Amniotic epithelial cell (primary cell): Measurements from ENCODE around the gene FGF9.

ENCODE experiments used
- DNase-seq: peaks from one replicate; pipeline ENCODE4 v3.0.0-alpha.2; 2010; ENCODE audit warnings: low read depth

FGF9 gene

DNA sequence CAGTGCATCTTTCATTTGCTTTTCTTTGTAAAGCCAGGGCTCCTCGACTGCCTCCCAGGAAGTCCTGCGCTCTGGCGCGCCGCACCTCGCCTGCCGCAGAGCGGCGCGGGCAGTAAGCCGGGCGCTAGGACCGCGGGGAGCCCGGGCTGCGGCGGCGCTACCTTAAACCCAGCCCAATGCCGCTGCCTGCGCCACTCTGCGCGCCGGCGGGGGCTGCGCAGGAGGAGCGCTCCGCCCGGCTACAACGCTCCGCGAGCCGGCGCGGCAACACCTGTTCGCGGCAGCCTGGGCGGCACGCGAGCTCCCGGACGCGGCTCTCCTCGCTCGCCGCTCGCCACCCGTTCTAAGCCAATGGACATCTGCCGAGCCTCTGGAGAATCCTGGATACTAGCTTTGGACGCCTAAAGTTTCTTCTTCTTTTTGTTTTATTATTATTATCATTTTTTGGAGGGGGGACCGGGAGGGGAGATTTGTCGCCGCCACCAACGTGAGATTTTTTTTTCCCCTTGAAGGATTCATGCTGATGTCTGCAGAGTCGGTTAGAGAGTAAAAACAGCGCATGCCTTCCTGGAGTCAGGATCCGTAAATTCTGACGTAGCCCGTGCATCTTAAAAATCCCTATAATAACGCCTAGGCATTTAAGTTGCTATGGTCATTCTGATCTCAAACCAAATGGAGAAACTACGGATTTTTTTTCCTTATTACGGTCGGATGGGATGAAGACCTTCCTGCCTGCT is at the start of gene FGF9:
Gene FGF9 (plus strand): TSS at position 191 of the 737 bp plus-strand sequence. CDS start 840 bp downstream, outside the sequence.
- DNase-seq: peak; percentile 75

DNA sequence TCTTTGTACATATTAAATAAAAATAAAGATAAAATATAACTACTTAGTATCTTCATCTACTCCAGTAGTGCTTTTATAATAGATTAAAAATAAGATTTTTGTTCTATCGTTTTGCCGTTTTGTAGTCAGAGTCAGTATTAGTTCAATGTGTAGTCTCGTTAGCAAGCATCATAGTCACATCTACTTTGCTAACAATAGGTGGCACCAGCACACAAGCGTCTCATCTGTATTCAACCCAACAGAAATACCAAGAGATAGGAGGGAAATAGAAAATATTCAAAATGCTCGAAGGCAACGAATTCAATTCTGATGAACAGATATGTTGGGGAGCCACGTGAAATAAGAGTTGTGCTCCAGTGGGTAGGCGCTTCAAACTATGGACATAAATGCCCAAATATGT is 45.5 kb upstream of the FGF9 start:
- DNase-seq: peak; percentile 50

DNA sequence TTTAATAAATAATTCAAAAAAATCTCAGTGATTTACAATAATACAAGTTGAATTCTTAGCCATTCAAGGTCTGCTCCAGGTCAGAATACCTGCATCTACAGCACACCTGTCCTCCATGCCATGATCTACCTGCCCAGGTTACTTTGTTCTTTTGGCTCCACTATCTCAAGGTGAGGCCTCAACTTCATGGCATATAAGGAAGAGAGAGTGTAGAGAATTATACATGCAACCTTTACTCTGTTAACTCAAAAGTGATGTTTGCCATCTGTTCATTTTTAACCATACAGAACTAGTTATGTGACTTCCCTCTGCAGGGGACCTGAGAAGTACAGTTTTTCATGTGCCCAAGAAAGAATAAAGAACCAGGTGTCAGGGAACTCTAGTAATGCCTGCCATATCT is 38.7 kb upstream of the FGF9 start:
- no peak for DNase-seq

DNA sequence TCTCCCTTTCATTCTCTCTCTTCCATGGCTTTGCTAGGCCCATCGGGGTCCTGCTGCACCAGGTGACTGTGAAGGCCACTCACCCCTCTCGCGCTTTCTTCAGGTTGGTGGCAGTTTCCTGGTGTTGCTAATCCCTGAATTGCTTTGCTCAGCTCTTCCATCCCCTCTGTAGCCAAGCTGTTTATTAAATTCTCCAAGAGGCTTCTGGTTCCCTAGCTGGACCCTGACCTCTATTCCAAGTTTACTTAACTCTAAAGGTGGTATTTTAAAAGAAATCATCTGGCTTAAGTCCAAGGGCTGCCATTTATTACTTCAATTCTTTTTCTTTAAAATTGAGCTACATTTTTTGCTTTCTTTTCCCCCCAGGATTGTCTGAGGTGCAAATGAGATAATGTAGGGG is 34.2 kb upstream of the FGF9 start:
- no peak for DNase-seq

DNA sequence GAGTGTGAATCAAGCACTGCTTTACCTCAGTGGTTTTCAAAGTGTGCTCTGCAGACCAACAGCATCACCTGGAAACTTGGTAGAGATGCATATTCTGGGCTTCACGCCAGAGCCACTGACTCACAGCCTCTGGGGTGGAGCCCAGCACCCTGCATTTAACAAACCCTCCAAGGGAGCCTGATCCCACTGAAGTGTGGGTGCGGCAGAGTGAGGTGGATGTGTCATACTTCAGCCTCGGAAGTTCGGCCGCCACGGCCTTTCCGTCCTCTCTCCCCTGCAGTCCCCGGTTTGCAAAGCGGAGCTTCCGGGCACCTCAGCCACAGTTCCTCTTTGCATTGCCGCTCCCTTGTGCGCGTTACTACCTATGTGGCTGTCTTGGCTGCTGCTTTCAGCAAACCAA is 33.6 kb upstream of the FGF9 start:
- peak; percentile 78 for DNase-seq

DNA sequence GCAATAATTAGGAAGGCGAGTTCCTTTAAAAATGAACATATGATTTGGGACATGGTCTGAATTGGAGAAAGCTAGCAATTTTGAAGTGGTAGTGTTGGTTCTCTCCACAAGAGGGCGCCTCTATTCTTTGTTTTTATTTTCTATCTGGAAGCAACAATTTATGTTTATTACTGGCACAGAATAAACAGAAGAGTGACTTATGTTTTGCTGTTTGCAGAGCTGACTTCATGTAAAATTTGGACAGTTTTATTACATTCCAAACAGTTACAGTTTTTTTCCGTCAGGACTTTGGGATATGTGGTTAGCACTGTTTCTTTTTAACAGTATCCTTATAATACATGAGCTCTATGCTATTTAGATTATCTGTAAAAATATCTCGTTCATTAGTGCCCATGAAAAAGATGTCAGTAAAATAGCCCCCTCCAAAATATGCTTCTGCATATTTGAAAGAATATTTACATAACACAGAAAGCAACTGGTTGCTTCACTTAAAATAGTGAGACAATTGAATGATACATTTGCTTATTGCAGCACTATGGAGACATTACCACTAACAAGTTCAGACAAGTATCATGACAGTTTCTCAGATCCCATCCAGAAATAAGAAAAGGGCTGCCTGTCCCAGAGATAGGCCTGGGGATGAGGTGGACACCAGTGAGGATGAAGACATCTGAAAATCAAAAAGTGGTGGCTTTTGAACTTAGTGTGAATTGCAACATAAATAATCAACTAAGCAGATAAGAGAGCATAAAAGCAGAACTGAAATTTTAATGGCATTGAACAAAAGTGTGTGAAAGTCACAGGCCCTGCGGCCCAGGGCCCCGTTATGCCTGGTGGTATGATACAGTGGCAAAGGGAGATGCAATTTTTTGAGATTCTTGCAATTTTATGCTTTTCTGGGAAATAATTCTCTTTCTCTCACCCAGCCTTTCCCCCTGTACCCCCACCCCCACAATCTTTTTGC is 32.3 kb upstream of the FGF9 start:
- peak; percentile 17 for DNase-seq

DNA sequence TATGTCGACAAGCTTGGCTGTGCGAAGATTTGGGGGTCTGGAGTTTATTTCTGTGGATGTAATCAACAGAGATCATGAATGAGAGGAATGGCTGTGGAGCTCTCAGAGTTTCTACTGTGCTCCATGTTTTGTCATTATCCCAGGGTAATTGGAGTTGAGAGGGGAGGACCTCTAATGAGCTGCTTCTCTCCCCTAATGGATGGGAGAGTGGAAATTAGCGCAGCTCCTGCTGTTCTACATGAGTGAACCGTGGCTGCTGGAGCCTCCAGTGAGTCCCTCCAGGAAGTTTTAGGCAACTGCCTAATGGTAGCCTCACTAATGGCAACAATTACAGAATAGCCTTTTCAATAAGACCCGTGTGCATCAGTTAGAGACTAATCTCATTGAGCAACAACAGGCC is 31.3 kb upstream of the FGF9 start:
- no peak for DNase-seq

DNA sequence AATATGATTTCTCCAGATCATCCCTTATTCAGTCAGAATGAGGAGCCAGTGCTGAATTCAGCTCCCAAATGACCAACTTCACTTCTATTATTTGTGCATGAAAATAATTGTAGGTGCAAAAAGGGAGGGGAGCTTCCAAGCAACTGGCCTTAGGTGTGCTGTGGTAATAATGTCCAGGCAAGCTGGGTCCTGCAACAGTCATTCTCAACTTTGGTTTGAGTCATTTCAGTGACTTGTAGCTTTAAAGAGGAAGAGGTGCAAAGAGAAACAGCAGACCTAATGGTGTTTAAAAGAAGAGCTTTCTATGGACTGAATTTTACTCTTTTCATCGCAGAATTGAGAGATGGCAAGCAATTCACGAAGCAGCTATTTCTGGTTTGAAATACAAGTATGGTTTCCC is 29.2 kb upstream of the FGF9 start:
- DNase-seq: no peak

DNA sequence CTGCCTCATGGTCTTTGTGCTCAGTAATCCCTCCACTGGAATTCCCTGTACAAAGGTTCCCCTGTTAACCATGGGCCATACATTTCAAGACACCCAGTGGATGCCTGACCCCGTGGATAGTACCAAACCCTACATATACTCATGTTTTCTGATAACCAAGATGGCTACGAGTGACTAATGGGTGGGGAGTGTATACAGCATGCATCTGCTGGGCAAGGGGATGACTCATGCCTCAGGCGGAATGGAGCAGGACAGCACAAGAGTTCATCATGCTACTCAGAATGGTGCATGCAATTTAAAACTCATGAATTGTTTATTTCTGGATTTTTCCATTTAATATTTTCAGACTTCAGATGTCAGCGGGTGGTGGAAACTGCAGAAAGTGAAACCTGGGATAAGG is 13.3 kb upstream of the FGF9 start:
- peak; percentile 83 for DNase-seq

DNA sequence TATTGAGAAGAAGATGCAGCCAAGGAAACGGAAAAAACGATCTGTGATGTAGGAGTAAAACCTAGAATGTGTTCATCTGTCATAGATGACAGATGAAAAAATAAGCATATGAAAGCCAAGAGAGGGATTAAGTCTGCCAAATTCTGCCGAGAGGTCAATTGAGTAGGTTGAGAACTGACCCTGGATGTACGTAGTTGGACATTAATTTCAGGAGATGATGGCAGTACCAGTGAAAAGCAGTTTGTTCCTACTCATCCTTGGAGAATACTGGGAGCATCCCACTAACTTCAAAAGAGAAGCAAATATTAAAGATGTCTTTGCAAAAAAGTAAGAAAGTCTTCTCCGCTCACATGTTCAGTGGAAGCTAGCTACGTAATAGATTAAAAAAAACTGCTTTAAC is 11.8 kb upstream of the FGF9 start:
- no peak for DNase-seq

DNA sequence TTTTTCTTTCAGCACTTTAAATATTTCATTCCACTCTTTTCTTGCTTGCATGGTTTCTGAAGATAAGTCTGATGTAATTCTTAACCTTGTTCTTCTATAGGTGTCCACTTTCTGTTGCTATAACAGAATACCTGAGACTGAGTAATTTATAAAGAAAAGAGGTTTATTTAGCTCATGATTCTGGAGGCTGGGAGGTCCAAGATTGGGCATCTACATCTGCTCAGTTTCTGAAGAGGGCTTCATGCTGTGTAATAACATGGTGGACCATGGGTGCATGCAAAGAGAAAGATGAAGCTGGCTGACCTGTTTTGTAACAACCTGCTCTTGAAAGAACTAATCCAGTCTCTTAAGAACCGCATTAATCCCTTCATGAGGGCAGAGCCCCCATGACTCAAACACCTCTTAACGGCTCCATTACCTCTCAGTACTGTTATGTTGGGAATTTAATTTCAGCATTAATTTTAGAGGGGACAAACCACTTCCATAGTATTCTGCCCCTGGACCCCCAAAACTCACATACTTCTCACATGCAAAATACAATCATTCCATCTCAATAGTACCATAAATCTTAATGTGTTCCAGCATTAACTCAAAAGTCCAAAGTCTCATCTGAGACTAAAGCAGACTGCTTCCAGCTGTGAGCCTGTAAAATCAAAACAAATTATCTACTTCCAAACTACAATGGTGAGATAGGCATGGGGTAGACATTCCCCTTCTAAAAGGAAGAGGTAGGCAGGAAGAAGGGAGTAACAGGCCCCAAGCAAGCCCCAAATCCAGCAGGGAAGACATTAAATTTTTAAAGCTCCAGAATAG is 9.6 kb upstream of the FGF9 start:
- DNase-seq: no peak

DNA sequence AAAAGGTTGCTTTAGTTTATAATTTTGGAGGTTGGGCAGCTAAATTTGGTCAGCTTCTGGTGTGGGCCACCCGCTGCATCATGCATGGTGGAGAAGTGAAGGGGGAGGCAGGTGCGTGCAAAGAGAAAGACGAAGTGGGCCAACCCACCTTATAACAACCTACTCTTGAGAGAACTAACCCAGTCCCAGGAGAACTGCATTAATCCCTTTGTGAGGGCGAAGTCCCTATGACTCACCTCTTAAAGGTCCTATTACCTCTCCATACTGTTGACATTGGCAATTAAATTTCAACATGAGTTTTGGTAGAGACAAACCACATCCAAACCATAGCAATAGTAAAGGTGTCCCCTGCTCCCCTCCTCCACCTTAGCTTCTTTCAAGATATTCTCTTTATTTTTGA is 7.7 kb upstream of the FGF9 start:
- no peak for DNase-seq

DNA sequence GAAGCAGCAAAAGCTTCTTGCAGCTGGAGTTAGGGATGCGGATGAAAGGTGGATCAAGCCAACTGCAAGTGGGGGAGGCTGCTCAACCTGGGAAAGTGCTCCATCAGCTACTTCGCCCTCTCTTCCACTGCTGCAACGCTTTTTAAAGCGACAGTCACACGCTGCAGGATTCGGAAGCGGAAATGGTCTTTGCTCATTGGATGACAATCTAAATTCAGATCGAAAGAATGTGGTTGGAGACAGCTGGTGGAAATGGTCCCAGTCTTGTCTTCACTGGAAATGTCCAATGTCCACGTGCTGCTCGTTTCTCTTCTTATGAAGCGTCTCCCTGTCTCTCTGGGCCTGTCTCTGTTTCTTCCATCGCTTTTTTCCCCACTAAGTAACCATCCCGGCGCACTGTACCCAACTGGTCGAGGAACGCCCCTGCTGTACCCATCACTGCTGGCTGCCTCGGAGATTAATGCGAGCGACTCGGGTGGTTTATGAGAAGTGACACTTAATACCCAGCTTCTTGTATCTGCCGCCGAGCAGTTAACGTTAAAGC is 2.1 kb upstream of the FGF9 start:
- no peak for DNase-seq

DNA sequence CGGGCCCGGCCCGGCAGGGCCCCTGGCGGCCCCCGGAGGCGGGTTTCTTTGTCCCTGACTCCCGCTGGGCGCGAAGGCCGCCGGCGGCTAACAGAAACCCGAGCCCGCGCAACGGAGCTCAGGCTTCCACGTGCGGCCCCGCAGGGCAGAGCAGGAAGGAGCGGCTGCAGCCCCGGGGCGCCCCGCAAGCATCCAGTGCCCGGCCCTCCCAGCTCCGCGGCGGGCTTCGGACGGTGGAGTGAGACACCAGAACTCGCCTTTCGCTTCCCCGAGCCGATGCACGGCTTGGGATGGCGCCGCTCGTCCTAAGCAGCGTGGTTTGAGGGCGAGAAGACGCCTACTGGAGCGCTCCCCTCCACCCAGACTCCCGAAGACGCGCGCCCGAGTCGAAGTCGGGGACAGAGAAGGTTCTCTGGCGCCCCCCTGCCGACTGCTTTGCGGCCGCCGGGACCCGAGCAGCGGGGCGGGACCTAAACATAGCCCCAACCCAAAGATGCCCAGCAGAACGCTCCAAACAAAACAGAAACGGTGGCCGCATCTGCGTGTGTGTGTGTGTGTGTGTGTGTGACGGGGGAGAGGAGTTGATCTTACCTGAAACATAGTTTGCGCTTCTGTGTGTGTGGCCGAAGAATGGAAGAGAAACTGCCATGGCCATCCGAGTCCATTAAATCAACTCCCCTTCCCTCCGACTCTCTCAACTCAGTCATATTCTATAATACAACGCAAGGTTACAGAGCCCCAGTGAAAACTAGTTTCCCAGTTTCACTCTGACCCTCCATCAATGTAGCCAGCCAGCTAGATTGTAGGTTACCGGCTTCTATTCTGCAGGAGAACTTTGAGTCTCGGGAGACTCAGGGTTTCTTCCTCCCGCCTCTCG is 629 bp upstream of the FGF9 start:
- peak; percentile 31 for DNase-seq

DNA sequence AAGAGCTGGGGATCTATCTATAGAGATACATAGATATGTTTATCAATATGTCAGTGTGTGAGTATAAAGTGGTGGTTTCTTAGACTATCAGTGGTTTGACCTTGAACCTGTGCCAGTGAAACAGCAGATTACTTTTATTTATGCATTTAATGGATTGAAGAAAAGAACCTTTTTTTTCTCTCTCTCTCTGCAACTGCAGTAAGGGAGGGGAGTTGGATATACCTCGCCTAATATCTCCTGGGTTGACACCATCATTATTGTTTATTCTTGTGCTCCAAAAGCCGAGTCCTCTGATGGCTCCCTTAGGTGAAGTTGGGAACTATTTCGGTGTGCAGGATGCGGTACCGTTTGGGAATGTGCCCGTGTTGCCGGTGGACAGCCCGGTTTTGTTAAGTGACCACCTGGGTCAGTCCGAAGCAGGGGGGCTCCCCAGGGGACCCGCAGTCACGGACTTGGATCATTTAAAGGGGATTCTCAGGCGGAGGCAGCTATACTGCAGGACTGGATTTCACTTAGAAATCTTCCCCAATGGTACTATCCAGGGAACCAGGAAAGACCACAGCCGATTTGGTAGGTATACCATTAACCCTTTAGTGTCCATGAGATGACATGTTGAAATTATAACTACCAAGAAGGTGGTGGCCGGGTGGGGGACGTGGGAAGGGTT is 880 bp downstream of the FGF9 start:
- DNase-seq: peak; percentile 9

DNA sequence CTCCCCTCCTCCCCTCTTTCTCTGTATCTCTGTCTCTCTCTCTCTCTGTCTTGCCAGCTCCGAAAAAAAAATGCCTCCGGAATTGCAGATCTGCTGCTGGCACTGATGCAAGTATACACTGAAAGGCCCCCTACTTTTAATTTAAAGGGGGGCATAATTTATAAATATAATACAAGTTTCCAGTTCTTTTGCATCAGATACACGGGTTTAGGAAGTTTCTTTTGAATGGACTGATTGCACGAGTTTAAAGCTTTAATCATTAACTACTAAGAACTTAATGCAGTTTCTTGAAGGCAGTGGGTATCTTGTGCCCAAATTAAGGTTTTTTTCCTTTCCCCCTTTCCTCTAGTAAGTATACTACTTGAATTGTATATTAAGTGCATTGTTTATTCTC is 1.4 kb downstream of the FGF9 start:
- no peak for DNase-seq

DNA sequence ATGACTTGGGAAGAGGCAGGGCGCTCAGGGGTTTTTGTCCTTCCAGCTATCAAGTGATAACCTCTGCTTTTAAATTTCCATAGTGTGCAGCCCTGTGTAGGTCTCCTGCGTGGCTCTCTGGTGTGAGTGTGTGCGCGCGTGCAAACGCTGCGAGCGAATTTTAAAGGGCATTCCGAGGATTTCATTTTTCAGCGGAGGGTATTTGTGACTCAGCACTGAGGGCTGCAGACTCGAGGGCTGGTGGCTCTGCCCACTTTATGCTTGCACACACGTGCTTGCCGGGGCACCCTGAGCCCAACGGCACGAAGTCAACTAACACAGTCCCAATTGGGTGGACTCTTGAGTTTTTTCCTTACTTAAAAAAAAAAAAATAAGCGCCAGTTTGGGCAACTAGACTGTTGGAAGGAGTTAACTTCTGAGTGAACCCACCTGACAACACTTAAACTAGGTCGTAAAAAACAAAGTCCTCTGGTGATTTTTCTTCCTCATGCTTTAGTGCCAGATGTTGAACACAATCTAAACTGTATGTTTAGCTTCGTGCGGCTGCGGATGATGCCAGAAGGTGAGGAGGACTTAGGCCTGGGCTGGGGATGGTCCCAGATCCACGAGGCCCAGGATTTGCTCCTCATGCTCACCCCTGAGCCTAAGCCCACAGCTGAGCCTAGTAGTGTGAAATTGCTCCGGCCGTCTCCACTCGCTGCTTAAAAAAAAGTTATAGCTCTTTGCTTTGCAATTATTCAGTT is 2.1 kb downstream of the FGF9 start:
- DNase-seq: no peak

DNA sequence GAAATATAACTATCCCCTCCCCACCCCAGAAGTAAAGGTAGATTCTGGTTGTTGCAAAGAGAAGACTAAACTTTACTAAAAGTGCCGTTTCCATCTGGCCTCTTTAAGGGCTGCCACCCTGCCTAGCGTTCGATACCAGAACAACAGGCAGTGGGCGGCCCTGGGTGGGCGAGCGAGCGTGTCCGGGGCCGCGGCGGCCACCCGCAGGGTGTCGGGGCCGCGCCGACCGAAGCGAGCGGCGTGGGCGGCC is 2.6 kb downstream of the FGF9 start:
- no peak for DNase-seq

DNA sequence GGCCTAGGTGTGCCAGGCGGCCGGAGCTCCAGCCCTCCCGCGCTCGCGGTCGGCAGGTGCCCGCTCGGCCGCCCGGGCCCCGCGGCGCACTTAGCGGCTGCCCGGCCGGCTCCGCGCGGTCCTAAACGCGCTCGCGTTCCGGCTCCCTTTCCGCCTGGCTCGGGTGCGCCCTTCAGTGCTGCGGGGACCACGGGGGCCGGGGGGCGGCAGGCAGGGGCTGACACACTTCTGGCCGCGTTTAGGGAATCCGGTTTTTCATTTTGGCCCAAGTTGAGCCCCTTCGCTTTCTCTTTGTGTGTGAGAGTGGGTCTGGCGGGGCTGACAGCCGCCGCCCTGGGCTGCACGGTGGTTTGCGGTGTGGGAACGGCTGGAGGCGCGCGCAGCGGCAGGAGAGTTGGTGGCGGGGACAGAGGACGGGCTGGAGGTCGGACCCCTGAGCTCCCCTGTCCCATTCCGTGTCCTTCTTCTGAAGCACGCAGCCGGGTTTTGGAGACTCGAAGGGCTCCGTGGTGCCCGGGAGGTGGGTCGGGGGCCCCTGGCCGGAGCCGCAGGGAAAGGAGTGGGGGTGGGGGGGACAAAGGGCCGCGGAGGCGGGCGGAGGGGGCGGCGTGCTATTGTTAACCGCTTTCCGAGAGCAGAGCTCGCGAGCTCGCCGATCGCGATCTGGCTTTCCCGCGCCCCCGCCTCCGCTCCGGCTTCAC is 3.1 kb downstream of the FGF9 start:
- DNase-seq: peak; percentile 23
